ENCODE results near the gene GPR22. TPM values are rescaled to one million over a fixed set of nuclear protein-coding genes. Genes with fewer than 3 reads are reported as not detected.

GPR22 gene
- total and polyA plus RNA-seq, 8 donors: 0.06 to 0.13 (median 0.10) TPM; not detected in 5

GRCh38 chr7:107474104-107474521, 4.3 kb downstream of the GPR22 start:
- no peak for ATAC-seq
- H3K27me3 ChIP-seq: no peaks in the 10 kb centered on the region
- H3K9me3 ChIP-seq: no peaks in the 10 kb centered on the region
- H3K36me3 ChIP-seq: no peaks in the 10 kb centered on the region
- no peak overlapping the region for H3K4me3 ChIP-seq
- no peak overlapping the region for H3K27ac ChIP-seq
- no peak for TF ChIP-seq CTCF (IDR thresholded peaks at IDR 0.05)
- H3K4me1 ChIP-seq: peaks cover 0 to 9% of the 10 kb centered on the region in 2 donors
- intact Hi-C loops (cut with DNase I): no loop called here
- no peak for DNase-seq

GRCh38 chr7:107479303-107479702, 9.4 kb downstream of the GPR22 start:
- no peaks in the 10 kb centered on the region for H3K27me3 ChIP-seq
- no peaks in the 10 kb centered on the region for H3K36me3 ChIP-seq
- intact Hi-C loops (cut with DNase I): no loop called here
- H3K4me1 ChIP-seq: no peaks in the 10 kb centered on the region
- H3K27ac ChIP-seq: no peak overlapping the region
- no peak for TF ChIP-seq CTCF (IDR thresholded peaks at IDR 0.05)
- H3K4me3 ChIP-seq: no peak overlapping the region
- no peaks in the 10 kb centered on the region for H3K9me3 ChIP-seq
- ATAC-seq (no peak), DNase-seq (no peak)

- TF ChIP-seq CTCF (IDR thresholded peaks at IDR 0.05): no peak
- Histone ChIP-seq H3K27ac (no peak overlapping the region), H3K4me3 (no peak overlapping the region), H3K27me3 (no peaks in the 10 kb centered on the region), H3K9me3 (no peaks in the 10 kb centered on the region), H3K4me1 (no peaks in the 10 kb centered on the region), H3K36me3 (no peaks in the 10 kb centered on the region)
- DNase-seq: no peak
- intact Hi-C loops (cut with DNase I): no loop called here
- ATAC-seq: no peak
Observed at GRCh38 chr7:107480932-107481331, 11.1 kb downstream of the GPR22 start.

GRCh38 chr7:107482571-107482970, 12.7 kb downstream of the GPR22 start:
- no peak for DNase-seq
- no peak for ATAC-seq
- no peaks in the 10 kb centered on the region for H3K36me3 ChIP-seq
- no peak overlapping the region for H3K4me3 ChIP-seq
- intact Hi-C loops (cut with DNase I): no loop called here
- no peaks in the 10 kb centered on the region for H3K4me1 ChIP-seq
- no peaks in the 10 kb centered on the region for H3K9me3 ChIP-seq
- no peak overlapping the region for H3K27ac ChIP-seq
- no peak for TF ChIP-seq CTCF (IDR thresholded peaks at IDR 0.05)
- H3K27me3 ChIP-seq: no peaks in the 10 kb centered on the region

- no peak for DNase-seq
- no peaks in the 10 kb centered on the region for H3K9me3 ChIP-seq
- intact Hi-C loops (cut with DNase I): no loop called here
- H3K27me3 ChIP-seq: no peaks in the 10 kb centered on the region
- TF ChIP-seq CTCF (IDR thresholded peaks at IDR 0.05): no peak
- H3K27ac ChIP-seq: no peak overlapping the region
- H3K4me1 ChIP-seq: no peaks in the 10 kb centered on the region
- no peak overlapping the region for H3K4me3 ChIP-seq
- no peak for ATAC-seq
- no peaks in the 10 kb centered on the region for H3K36me3 ChIP-seq
Observed at GRCh38 chr7:107486041-107486440, 16.2 kb downstream of the GPR22 start.

All from left lung (tissue), 10 donors.